ENCODE data around the gene CCDC102A. TPM values are rescaled to one million over a fixed set of nuclear protein-coding genes. Genes with fewer than 3 reads are reported as not detected.
"Not testable (repeated sequence)": the region's sequence is repeated elsewhere in the genome, so short reads cannot be mapped to it uniquely, and the experiment has no call there.

CCDC102A gene
- total RNA-seq, 2 donors from 2014 or later: 5.4 to 13.9 TPM

DNA sequence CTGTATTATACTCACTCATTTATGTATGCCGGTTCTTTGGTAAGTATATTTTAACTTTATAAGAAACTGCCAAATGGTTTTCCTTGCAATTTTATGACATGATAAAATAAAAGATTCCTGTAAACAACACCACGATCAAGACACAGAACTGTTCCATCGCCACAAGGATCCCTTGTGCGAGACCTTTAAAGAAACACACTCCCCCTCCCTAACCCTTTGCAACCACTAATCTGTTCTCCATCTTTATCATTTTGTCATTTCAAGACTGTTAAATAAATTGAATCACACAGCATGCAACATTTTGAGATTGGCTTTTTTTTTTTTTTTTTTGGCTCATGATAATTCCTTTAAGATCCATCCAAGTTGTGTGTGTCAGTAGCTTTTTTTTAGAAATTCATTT is 12.0 kb upstream of the CCDC102A start:
- no peak overlapping the region for H3K27ac Mint-ChIP-seq
- no peak for DNase-seq (ENCODE audit: low spot score in 2 of 2)
- H3K36me3 Mint-ChIP-seq: peaks cover 0 to 10% of the 10 kb centered on the region in 2 donors
- ATAC-seq: peak in 1 of 2 donors; percentile 48
- peaks cover 0 to 8% of the 10 kb centered on the region in 2 donors for H3K9me3 Mint-ChIP-seq

- DNase-seq (ENCODE audit: low spot score in 2 of 2); H3K27ac Mint-ChIP-seq; H3K9me3 Mint-ChIP-seq; ATAC-seq: not testable (repeated sequence)
- H3K36me3 Mint-ChIP-seq: peaks cover 0 to 10% of the 10 kb centered on the region in 2 donors
These were observed 11.2 kb upstream of the CCDC102A start for GRCh38 chr16:57547524-57547923.

- Mint-ChIP-seq H3K27ac (peak overlapping the region in 1 of 2 donors; percentile 49), H3K36me3 (no peaks in the 10 kb centered on the region), H3K9me3 (no peaks in the 10 kb centered on the region)
- ATAC-seq: peak; percentile 59 to 75
- DNase-seq (ENCODE audit: low spot score in 2 of 2): no peak
These were observed 7.8 kb upstream of the CCDC102A start for GRCh38 chr16:57544124-57544653.

DNA sequence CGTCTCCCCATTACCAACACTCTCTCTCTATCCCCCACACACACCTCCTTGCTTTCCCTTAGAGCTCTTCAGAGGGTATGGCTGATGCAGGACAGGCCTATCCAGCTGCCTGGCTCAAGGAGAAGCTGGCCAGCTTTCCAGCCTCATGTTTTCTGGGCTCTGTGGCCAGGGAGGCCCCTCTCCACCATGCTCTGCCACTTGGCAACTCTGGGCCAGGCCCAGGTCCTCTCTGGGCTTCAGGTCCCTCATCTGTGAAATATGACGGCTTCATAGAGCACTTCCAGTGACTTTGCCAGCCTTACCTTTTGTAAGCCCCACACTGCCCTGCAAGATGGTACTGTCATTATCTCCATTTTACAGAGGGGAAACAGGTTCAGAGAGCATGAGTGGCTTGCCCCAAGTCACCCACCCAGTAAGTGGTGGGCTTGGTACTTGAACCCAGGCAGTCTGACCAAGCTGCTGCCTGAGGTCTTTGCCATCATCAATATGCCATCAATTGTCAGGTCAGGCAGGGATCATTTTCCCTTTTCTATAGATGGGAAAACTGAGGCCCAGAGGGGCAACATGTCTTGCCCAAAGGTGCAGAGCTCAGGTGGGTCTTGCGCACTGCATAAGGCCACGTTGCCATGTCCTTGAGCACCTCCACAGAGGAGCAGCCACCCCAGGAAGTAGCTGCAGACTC is 5.5 kb upstream of the CCDC102A start:
- peak overlapping the region; percentile 49 to 86 for H3K27ac Mint-ChIP-seq
- H3K36me3 Mint-ChIP-seq: no peaks in the 10 kb centered on the region
- no peaks in the 10 kb centered on the region for H3K9me3 Mint-ChIP-seq
- ATAC-seq (no peak), DNase-seq (ENCODE audit: low spot score in 2 of 2) (peak in 1 of 2 donors; percentile 48)

DNA sequence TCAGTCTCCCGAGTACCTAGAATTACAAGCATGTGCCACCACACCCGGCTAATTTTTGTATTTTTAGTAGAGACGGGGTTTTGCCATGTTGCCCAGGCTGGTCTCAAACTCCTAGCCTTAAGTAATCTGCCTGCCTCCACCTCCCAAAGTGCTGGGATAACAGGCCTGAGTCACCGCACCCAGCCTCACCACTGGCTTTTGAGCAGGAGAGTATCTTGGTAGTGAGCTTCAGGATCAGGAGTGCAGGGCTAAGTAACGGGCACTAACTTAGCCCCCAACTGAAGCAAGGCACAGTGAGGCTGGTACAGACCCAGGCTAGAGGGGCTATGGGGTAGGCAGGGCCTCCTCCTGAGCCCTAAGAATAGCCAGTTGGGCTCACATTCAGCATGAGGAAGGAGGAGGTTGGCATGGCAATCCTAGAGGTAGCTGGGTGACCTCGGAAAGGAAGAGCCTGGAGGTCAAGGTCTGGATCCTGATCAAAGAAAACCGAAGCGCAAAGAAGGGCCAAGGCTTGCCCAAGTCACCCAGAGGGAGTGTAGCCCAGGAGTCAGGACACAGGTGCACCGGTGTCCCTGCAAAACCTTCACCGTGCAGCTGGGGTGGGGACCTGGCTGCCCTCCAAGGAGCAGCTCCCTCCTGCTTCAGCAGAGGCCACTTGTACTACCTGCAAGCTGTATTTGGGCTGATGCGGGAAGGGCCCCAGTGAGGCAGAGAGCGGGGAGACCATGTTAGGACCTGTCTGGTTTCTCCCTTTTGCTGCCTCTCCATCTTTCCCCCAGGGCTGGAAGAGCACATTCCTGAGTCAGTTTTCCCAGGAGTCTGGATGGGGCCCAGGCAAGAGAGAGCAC is 4.8 kb upstream of the CCDC102A start:
- ATAC-seq (no peak), DNase-seq (ENCODE audit: low spot score in 2 of 2) (no peak)
- Mint-ChIP-seq H3K27ac (no peak overlapping the region), H3K36me3 (no peaks in the 10 kb centered on the region), H3K9me3 (no peaks in the 10 kb centered on the region)

GRCh38 chr16:57540387-57540786 is 4.0 kb upstream of the CCDC102A start:
- no peak overlapping the region for H3K27ac Mint-ChIP-seq

DNA sequence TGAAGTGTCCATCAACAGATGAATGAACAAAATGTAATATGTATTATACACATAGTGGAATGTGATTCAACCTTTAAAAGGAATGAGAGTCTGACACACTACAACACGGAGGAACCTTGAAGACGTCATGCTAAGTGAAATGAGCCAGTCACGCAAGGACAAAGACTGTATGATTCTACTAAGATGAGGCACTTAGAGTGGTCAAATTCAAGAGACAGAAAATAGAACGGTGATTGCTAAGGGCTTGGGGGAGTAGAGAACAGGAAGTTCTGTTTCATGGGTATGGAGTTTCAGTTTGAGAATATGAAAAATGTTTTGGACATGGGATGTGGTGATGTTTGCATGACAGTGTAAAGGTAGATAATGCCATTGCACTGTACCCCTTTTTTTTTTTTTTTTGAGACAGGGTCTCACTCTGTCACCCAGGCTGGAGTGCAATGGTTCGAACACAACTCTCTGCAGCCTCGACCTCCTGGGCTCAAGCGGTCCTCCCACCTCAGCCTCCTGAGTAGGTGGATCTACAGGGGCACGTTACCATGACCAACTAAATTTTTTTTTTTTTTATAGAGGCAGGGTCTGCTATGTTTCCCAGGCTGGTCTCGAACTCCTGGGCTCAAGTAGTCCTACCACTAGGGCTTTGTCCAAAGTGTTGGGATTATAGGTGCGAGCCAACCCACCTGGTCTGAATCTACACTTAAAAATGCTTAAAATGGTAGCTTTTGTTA is 2.9 kb upstream of the CCDC102A start:
- DNase-seq (ENCODE audit: low spot score in 2 of 2) (no peak), ATAC-seq (peak; percentile 28 to 42)
- Mint-ChIP-seq H3K36me3 (no peaks in the 10 kb centered on the region), H3K27ac (peak overlapping the region; percentile 91 to 96), H3K9me3 (no peaks in the 10 kb centered on the region)

More at GRCh38 chr16:57540387-57540786, 4.0 kb upstream of the CCDC102A start:
- ATAC-seq (no peak), DNase-seq (ENCODE audit: low spot score in 2 of 2) (no peak)
- H3K9me3 Mint-ChIP-seq: no peaks in the 10 kb centered on the region
- no peaks in the 10 kb centered on the region for H3K36me3 Mint-ChIP-seq

- H3K36me3 Mint-ChIP-seq: no peaks in the 10 kb centered on the region
- peak overlapping the region; percentile 91 to 96 for H3K27ac Mint-ChIP-seq
- peak; percentile 9 to 29 for ATAC-seq
- H3K9me3 Mint-ChIP-seq: no peaks in the 10 kb centered on the region
- no peak for DNase-seq (ENCODE audit: low spot score in 2 of 2)
These were observed 1.9 kb upstream of the CCDC102A start for GRCh38 chr16:57538235-57538721.

GRCh38 chr16:57537581-57538234 is 1.3 kb upstream of the CCDC102A start:
- no peaks in the 10 kb centered on the region for H3K36me3 Mint-ChIP-seq
- no peaks in the 10 kb centered on the region for H3K9me3 Mint-ChIP-seq
- peak overlapping the region; percentile 91 to 96 for H3K27ac Mint-ChIP-seq
- DNase-seq (ENCODE audit: low spot score in 2 of 2) (no peak), ATAC-seq (no peak)

GRCh38 chr16:57537194-57537505 is 779 bp upstream of the CCDC102A start:
- Mint-ChIP-seq H3K27ac (peak overlapping the region; percentile 91 to 96), H3K36me3 (no peaks in the 10 kb centered on the region), H3K9me3 (no peaks in the 10 kb centered on the region)
- DNase-seq (ENCODE audit: low spot score in 2 of 2): no peak
- ATAC-seq: peak in 1 of 2 donors; percentile 34

- DNase-seq (ENCODE audit: low spot score in 2 of 2): peak; percentile 86 to 95
- no peaks in the 10 kb centered on the region for H3K36me3 Mint-ChIP-seq
- peak; percentile 76 to 82 for ATAC-seq
- no peaks in the 10 kb centered on the region for H3K9me3 Mint-ChIP-seq
- H3K27ac Mint-ChIP-seq: peak overlapping the region; percentile 81 to 92
These were observed 578 bp downstream of the CCDC102A start for GRCh38 chr16:57535680-57536305.

- H3K9me3 Mint-ChIP-seq: no peaks in the 10 kb centered on the region
- peak overlapping the region in 1 of 2 donors; percentile 81 for H3K27ac Mint-ChIP-seq
- no peaks in the 10 kb centered on the region for H3K36me3 Mint-ChIP-seq
- ATAC-seq: no peak
- no peak for DNase-seq (ENCODE audit: low spot score in 2 of 2)
These were observed 1.3 kb downstream of the CCDC102A start for GRCh38 chr16:57534881-57535658.

- Mint-ChIP-seq H3K27ac (peak overlapping the region; percentile 77 to 81), H3K9me3 (no peaks in the 10 kb centered on the region)
These were observed 2.0 kb downstream of the CCDC102A start for GRCh38 chr16:57534337-57534880.

DNA sequence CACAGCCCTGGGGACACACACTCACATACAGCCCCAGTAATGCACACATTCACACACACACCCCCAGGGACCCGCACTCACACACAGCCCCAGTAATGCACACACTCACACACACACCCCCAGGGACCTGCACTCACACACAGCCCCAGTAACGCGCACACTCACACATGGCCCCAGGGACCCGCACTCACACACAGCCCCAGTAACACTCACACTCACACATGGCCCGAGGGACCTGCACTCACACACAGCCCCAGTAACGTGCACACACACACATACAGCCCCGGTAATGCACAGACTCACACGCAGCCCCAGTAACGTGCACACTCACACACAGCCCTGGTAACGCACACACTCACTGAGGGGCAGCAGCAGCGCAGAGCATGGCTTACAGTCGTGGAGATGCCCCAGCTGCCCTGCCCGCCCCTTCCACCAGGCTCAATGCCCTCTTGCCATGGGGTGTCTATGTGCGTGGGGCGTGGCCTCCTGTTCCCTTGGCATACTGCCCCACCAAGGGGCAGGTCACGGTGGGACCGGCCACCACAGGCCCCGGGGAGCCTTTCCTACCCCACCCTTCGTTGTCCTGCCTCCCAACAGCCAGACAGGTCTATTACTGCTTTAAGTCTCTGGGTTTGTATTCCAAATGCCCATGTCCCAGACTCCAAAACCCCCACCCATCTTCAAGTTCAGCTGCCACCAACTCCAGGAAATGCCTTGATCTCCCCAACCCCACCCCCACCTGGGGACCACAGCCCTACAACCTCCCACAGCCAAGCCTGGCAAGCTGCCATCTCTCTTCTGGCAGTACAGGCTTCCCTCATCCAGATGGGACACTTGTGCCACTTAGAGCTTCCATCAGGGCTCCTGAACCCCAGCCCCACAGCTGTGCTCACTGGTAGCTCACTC is 2.7 kb downstream of the CCDC102A start:
- H3K9me3 Mint-ChIP-seq: no peaks in the 10 kb centered on the region
- H3K27ac Mint-ChIP-seq: peak overlapping the region; percentile 81 to 90
- DNase-seq (ENCODE audit: low spot score in 2 of 2): peak in 1 of 2 donors; percentile 61
- H3K36me3 Mint-ChIP-seq: peaks cover 0 to 4% of the 10 kb centered on the region in 2 donors
- no peak for ATAC-seq

More at GRCh38 chr16:57534337-57534880, 2.0 kb downstream of the CCDC102A start:
- ATAC-seq (no peak), DNase-seq (ENCODE audit: low spot score in 2 of 2) (no peak)
- peaks cover 0 to 4% of the 10 kb centered on the region in 2 donors for H3K36me3 Mint-ChIP-seq
